Brain pericyte (primary cell): ENCODE measurements around the gene STXBP4.

Experiments
- DNase-seq: peaks from one replicate; pipeline ENCODE4 v3.0.0-alpha.2; 2012; ENCODE audit warnings: low read depth, low spot score

Gene STXBP4

DNA sequence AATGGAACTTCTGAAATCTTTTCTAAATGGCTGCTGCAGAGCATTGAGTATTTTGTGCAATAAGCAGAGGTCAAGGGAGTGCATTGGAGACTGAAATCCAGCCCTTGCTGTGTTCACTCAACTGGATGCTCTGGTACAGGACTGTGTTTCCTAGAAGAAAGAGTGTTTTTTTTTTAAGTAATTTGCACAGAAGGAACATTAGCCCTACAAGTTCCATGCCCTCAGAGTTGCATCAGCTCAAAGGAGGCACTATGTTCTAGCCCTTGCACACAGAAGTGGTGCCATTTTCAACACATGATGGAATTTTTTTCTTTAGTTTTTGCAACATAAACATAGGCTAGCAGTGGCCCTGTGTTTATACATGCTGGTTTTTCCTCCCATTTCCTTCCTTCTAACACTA lies 152.1 kb downstream of the STXBP4 start:
- DNase-seq, result no peak

- no peak for DNase-seq
Observed at GRCh38 chr17:55121268-55121667, 152.7 kb downstream of the STXBP4 start.

DNA sequence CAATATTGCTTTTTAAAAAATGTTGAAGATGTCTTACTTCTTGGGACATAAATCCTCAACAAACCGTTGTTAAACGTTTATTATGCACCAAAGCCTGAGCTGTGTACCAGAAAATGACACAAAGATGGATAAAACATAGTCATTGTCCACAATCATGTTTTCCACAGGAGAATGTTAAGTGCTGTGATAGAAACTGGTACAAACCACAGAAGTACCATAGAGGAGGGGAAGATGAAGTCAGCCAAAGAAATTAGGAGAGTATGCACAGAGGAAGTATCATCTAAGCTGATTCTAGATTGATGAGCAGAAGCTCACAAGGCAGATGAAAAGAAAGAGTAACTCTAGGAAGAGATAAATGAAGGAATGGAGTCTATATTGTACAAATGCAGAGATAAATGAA lies 153.5 kb downstream of the STXBP4 start:
- no peak for DNase-seq

DNA sequence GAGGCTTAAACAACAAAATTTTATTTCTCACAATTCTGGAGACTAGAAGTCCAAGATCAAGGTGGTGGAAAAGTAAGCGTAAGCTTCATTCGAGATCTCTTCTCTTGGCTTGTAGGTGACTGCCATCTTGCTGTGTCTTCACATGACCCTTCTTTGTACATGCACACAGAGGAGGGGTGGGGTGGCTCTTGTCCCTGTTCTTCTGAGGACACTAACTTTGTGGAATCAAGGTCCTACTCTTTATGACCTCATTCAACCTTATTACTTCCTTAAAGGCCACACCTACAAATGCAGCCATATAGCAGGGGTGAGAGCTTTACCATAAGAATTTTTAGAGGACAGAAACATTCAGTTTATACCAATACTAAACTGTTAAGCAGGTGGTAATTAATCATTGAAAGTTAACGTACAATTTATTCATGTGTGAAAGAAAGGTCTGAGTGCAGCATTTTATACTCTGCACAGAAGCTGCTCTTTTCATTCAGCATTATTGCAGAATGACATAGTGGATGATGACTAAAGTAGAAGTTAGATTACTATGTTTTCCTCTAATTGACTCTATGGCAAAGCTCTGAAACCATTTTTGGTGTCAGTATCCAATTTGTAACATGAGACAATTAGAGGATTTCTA lies 156.3 kb downstream of the STXBP4 start:
- no peak for DNase-seq

DNA sequence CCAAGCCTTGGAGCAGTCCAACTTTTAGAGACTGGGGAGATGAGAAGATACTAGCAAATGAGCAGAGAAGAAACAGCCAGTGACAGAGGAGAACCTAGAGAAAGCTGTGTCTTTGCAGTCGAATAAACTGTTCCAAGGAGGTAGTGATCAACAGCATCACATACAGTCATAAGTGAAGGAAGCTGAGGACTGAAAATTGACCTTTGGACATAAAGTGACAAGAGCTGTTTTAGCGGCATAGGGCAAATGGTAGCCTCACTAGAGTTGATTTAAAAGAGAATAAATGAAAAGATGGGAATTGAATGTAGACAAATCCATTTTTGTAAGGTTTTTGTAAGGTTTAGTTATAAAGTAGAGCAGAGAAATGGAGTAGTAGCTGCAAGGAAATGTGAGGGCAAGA lies 165.0 kb downstream of the STXBP4 start:
- no peak for DNase-seq

DNA sequence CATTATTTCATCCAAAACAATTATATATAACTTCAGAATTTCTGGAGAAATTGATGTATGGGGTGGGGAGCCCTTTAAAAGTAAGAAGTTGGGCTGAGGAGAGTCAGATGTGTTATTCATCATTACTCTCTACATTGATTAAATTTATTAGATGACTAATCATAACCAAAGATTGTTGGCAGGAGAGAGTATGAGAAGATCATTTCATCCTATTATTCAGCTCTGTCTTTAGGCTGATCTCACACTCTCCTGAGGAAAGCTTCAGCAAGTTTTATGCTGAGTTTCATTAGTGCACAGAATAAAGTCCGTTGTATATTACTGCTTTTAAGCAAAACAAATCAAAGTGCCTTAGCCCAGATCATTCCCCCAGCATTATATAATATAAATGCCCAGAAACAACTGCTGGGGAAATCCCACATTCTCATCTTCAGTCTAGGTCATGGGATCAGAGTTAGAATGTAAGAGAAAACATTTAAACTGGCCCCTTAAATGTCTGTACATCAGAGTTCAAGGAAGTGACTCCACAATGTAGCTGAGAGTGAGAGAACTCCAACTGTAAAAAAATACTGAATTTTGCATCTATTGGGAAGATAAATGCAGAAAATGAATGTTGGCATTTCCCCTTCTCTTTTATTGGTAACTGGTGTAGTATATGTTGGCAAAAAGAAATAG lies 166.1 kb downstream of the STXBP4 start:
- DNase-seq, result no peak

DNA sequence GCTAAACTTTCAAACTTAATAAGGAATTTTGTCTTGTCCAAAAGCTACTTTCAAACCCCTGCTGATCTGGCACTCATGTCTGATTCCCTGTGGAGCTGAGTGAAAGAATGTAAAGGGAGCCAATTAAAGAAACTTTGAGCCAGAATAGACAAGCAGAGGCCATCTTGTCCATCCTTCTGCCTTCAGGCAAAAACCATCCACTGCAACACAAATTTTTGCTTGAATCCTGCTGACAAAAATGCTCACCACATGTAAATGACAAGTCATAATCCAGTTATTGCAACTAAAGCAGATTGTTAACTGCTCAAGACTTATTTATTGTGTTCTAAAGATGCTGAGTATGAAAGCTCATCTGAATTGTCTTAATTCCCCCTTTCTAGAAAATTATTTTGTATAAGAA lies 172.2 kb downstream of the STXBP4 start:
- no peak for DNase-seq

- DNase-seq, result no peak
Observed at GRCh38 chr17:55144518-55144917, 176.0 kb downstream of the STXBP4 start.

GRCh38 chr17:55149485-55149884 lies 180.9 kb downstream of the STXBP4 start:
- no peak for DNase-seq

DNA sequence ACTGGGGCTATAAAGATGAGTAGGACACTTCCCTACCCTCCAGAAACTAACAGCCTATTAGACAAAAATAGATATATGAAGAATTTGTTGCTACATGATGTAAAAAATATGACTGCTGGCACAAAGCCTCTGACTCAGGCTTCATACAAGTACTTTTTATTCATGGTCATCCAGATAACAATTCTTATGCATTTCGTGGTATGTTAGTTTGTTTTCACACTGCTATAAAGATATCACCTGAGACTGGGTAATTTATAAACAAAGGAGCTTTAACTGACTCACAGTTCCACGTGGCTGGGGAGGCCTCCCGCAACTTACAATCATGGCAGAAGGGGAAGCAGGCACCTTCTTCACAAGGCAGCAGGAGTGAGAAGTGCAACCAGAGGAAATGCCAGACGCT lies 183.7 kb downstream of the STXBP4 start:
- no peak for DNase-seq

DNA sequence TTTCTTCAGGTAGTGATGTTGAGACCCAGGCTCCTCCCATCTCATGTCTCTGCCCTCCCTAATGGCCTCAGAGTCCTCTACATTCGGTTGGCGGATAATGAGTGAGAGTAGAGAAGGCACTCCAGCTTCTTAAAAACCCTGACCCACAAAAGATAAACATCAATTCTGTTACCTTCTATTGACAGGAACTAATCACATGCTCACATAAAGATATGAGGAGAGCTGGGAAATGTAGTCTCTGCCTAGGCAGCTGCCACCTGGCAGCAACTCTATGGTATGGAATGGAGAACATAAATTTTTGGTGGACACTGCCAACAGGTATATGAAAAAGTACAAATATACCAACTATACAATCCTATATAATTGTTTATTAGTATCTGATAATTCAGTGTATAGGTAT lies 185.5 kb downstream of the STXBP4 start:
- DNase-seq, result no peak

GRCh38 chr17:55155856-55156560 lies 187.4 kb downstream of the STXBP4 start:
- no peak for DNase-seq

DNA sequence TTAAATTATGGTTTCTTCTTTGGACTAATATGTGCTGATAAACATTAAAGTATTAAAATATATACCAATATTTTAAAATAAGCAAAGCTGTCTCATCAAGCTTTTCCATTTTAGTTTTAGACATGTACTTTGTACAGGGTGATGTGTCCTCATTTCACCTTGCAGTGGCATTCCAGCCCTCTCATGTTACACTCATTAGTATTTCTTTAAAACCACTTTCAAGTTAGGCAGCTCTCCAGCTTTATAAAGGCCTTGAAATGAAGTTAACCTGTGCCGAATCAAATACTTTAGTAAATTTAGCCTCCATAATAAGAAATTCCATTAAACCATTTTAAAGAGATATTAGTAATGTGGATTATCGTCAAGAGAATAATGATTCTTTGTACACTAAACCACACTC lies 188.6 kb downstream of the STXBP4 start:
- DNase-seq, result no peak

DNA sequence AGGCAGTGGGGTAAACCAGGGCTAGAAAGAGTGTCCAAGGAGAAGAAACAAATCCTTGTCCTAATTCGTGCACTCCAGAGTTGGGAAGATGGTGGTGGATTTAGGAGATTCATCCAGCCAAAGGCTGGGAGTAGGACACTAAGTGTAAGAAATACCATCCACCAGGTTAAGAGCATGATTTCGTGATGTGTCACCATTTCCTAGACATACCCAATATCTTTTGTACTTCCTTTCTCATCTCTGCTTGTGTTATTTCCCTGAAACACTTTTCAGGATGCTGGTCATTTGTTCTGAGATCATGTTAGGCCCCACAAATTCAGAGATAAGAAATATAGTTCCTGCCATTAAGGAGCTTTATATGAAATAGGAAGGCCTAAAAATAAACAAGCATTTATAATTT lies 189.9 kb downstream of the STXBP4 start:
- DNase-seq, result no peak

DNA sequence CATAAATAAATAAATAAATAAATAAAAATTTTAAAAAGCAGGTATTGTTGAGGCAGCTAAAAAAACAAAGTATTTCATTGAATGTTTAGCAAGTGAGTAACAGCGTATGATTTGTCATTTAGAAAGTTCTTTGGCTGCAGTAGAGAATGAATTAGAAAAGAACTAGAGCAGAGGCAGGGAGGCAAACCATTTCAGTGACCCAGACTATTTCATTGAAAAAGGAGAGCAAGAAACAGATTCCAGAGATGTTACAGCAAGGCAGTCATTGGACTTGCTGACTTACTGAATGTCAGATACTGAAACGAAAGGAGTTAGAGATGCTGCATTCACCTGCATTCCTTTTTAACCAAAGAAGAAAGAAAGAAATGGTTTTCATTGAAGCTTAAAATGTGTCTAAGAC lies 190.7 kb downstream of the STXBP4 start:
- DNase-seq, result no peak

DNA sequence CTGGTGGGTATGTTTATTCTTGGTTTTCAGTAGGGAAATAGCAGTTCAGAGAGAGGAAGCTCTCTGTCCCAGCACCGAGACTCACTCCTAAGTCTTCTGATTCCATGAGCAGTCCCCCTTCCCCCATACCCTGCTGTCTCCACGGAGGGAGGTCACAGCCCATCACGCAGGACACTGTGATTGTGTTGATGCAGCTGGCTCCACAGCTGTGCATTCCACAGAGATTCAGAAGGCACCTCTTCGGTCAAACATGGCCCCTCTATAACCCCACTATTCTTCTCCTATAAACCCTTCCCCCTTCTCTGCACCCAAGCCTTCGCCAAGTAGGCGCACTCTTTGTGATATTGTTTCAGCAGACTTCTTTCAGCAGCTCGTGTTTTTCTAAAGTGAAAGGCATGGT lies 191.9 kb downstream of the STXBP4 start:
- DNase-seq, result peak; percentile 80

DNA sequence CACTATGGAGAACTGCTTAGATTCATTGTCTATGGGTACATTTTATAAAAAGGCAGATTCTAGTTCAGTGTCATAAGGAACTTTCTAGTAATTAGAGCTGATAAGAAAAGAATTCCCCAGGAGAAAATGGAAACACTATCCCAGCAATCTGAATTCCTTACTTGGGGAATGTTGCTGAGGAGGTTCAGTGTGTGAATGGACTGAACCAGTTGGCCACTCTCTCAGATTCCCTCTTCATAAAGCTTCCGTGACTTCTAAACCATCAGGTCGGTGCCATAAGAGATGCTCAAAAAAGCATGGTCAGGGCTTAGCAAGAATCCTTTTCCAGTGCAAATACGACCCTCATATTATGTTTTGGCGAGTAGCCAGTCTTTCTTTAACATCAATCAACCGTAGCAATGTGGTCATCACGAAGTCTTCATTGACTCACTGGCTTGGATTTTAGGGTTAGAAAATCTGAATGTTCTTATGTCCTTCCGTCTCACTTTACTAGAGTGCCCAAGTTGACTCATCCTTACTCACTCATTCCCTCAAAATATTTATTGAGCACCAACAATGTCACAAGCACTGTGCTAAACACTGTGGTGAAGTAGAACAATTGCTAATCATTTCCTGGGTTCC lies 193.5 kb downstream of the STXBP4 start:
- peak; percentile 24 for DNase-seq

DNA sequence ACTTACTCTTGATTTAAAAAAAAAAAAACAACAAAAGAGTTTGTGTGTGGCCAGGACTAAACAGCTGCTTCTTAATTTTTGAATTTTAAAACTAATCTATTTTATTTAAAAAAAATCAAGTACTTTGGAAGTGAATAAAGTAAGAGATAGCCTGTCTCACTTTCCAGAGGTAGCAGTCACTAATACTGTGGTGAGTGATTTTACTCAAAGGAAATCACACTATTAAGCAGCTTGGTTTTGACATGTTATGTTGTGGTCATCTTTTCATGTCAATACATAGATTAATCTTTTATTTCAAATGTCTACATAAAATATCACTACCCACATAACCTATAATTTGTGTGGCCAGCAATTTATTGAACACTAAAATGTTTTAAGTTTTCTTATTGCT lies 194.0 kb downstream of the STXBP4 start:
- no peak for DNase-seq

DNA sequence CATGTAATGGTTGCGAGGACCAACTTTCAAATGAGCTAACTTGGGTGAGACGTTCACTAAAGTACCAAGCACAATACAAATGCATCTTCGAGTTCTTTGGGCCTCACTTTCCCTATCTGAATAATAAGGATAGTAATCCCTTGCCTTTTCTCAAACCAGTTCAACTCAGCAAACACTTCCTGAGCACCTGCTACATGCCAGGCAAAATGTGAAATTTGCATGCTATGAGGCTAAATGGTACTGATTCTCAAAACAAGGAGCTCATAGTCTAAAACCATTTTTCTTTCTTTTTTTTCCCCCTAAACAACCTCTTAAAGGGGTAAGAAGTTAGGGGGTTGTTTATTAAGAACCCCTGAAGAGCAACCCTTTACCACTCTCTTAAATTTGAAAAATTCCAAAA lies 194.8 kb downstream of the STXBP4 start:
- DNase-seq, result no peak

GRCh38 chr17:55166506-55166905 lies 197.9 kb downstream of the STXBP4 start:
- DNase-seq, result no peak

GRCh38 chr17:55167024-55167725 lies 198.6 kb downstream of the STXBP4 start:
- no peak for DNase-seq
